ENCODE results near the gene MID1IP1.
A peak's percentile ranks its signal among the peaks of the same experiment; 100 is the strongest.

DNA sequence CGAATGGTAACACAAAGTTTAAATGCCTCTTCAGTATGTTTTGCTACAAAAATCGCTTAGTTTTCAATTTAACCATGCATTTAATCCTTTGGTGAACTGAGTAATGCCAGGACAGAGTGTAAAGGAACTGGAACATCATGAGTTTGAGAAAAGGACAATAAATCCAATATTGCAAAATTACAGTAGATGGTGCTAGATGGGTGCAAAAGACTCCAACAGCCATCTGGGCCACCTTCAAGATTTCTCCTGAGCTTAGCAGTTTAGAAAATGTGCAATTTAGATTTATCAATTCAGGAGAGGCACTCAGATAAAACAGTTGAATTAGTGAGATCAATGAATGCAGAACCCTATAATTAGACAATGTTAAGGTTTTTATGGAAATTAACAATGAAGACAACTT lies 33.2 kb upstream of the MID1IP1 start:
- TF ChIP-seq, protein P1, sequence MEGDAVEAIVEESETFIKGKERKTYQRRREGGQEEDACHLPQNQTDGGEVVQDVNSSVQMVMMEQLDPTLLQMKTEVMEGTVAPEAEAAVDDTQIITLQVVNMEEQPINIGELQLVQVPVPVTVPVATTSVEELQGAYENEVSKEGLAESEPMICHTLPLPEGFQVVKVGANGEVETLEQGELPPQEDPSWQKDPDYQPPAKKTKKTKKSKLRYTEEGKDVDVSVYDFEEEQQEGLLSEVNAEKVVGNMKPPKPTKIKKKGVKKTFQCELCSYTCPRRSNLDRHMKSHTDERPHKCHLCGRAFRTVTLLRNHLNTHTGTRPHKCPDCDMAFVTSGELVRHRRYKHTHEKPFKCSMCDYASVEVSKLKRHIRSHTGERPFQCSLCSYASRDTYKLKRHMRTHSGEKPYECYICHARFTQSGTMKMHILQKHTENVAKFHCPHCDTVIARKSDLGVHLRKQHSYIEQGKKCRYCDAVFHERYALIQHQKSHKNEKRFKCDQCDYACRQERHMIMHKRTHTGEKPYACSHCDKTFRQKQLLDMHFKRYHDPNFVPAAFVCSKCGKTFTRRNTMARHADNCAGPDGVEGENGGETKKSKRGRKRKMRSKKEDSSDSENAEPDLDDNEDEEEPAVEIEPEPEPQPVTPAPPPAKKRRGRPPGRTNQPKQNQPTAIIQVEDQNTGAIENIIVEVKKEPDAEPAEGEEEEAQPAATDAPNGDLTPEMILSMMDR (IDR thresholded peaks at IDR 0.05; ENCODE audit: poor library complexity), result peak; percentile 51
- no peak for TF ChIP-seq EZH2 (IDR thresholded peaks at IDR 0.05; ENCODE audit: borderline replicate concordance)
